Spinal cord (tissue), 10 donors: ENCODE data around the gene HDAC4. TPM values are rescaled to one million over a fixed set of nuclear protein-coding genes. Genes with fewer than 3 reads are reported as not detected.

Source experiments
- DNase-seq, 6 donors: peaks; one replicate each; pipeline versions ENCODE4 v3.0.0 to v3.0.0-alpha.2; 2013 to 2015; ENCODE audit warnings: low spot score in 6 of 6, low read depth in 4 of 6
- H3K27ac ChIP-seq: one replicate; pipeline ENCODE4 v1.5.1; 2013; ENCODE audit warnings: low read depth, low read length, control low read depth
- H3K27me3 ChIP-seq: one replicate; pipeline ENCODE4 v1.6.1; 2013; ENCODE audit warnings: low read length; ENCODE audit not compliant: control insufficient read depth, insufficient read depth
- H3K36me3 ChIP-seq: one replicate; pipeline ENCODE4 v1.6.1; 2013; ENCODE audit warnings: low read length; ENCODE audit not compliant: control insufficient read depth, insufficient read depth
- H3K4me1 ChIP-seq: one replicate; pipeline ENCODE4 v1.6.1; 2013; ENCODE audit warnings: low read length; ENCODE audit not compliant: control insufficient read depth, insufficient read depth
- H3K4me3 ChIP-seq: one replicate; pipeline ENCODE4 v1.5.1; 2013; ENCODE audit warnings: low read depth, low read length, control low read depth
- H3K9me3 ChIP-seq: one replicate; pipeline ENCODE4 v1.6.1; 2013; ENCODE audit warnings: low read length; ENCODE audit not compliant: control insufficient read depth, insufficient read depth
- WGBS: methylation state at CpG from one replicate; pipeline ENCODE4 v1.1.5; 2013; ENCODE audit warnings: missing lambda C conversion rate; ENCODE audit not compliant: insufficient coverage; 5-methylcytosine and 5-hydroxymethylcytosine counted together
- polyA plus RNA-seq, 2 donors: library from polyadenylated mRNA; unstranded; fragments of 120-200 nt; gene quantifications; one replicate each; pipeline ENCODE4 v1.2.1, GENCODE V29; 2013; ENCODE audit not compliant: insufficient read length in 2 of 2
- total RNA-seq, 2 donors: library from RNA; depleted of rRNA in 1 of 2; stranded (reverse); fragments of 120-200 nt in 1 of 2; fragments of >200 nt in 1 of 2; gene quantifications; one replicate each; pipeline versions ENCODE4 v1.2.3 to v1.2.4, GENCODE V29; 2013 to 2014
- donor health status: healthy.

Gene HDAC4
- total and polyA plus RNA-seq, 4 donors, result 20.7 to 35.3 (median 25.4) TPM

DNA sequence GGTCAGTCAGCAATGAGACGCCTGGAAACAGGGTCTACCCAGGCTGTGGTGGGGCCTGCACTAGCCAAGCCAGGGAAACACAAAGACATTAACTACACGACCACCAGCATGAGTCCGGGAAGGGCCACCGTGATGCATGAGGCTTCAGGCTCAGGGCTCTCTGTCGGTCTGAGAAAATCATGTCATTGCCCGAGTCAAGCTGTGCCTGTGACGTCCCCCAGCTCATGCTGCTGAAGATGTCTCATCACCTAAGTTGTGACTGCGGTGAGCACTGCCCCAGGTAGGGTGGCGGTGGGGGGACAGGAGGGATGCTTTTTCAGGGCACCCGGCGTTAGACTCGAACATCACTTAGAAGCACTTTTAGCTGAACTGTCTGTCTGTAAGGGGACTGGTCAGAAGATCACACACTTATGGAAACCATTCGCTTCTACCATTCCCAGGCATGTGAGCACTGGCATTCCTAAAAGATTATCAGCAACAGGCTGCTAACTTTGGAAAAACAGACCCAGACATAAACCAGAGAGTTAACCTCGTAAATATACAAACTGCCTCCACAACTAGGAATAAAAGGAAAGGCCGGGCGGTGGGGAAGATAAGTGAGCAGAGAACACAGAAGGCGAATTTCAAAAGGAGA is 234.5 kb downstream of the HDAC4 start:
- no peak for DNase-seq
- no peak overlapping the region for H3K4me3 ChIP-seq
- no peak overlapping the region for H3K27ac ChIP-seq
- peaks cover 20% of the 10 kb centered on the region for H3K4me1 ChIP-seq
- WGBS, result 86% methylated on average over 14 of the region's 17 CpGs
- peaks cover under 1% of the 10 kb centered on the region for H3K9me3 ChIP-seq
- H3K27me3 ChIP-seq, result no peaks in the 10 kb centered on the region
- peaks cover 51% of the 10 kb centered on the region for H3K36me3 ChIP-seq

DNA sequence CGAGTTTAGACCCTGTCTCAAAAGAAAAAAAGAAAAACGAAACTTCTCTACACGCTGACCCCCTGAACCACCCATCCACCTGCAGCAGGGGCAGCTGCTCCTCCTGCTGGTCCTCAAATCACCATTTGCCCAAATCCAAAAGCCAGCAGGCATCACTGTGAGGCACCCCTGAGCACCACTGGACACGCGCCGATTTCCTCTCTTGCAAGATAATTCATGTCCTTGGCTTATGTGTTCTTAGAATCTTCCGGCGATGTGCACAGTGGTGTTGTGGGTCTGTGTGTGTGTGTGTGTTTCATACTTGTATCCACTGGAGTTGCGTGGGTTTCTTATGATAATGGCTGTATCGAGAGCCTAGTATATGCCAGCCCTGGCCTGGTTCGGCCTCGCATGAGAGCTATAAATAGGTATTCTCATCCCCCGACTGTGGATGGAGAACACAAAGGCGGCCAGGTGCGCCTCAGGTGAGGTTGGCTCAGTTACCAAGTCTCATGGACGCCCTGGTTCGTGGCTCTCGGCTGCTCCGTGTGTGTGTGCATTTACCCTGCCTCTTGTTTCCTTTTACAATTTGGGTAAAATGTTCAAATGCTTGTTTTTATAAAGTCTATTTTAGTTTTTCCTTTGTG is 235.5 kb downstream of the HDAC4 start:
- H3K4me1 ChIP-seq, result peaks cover 20% of the 10 kb centered on the region
- no peak for DNase-seq
- no peaks in the 10 kb centered on the region for H3K27me3 ChIP-seq
- 97% methylated on average over 12 of the region's 19 CpGs for WGBS
- H3K4me3 ChIP-seq, result no peak overlapping the region
- H3K27ac ChIP-seq, result no peak overlapping the region
- H3K9me3 ChIP-seq, result no peaks in the 10 kb centered on the region
- peaks cover 56% of the 10 kb centered on the region for H3K36me3 ChIP-seq

GRCh38 chr2:239164335-239164871 is 236.4 kb downstream of the HDAC4 start:
- Histone ChIP-seq H3K4me1 (peaks cover 20% of the 10 kb centered on the region), H3K27ac (no peak overlapping the region), H3K36me3 (peaks cover 61% of the 10 kb centered on the region), H3K27me3 (no peaks in the 10 kb centered on the region), H3K4me3 (no peak overlapping the region), H3K9me3 (no peaks in the 10 kb centered on the region)
- WGBS, result 56% methylated on average over 12 of the region's 16 CpGs
- DNase-seq, result peak in 2 of 6 donors; percentile 54 to 61

GRCh38 chr2:239163688-239164334 is 237.0 kb downstream of the HDAC4 start:
- DNase-seq, result no peak
- H3K27me3 ChIP-seq, result no peaks in the 10 kb centered on the region
- no peaks in the 10 kb centered on the region for H3K9me3 ChIP-seq
- 76% methylated on average over 11 of the region's 20 CpGs for WGBS
- peaks cover 61% of the 10 kb centered on the region for H3K36me3 ChIP-seq
- H3K4me3 ChIP-seq, result no peak overlapping the region
- H3K4me1 ChIP-seq, result peaks cover 20% of the 10 kb centered on the region
- no peak overlapping the region for H3K27ac ChIP-seq

DNA sequence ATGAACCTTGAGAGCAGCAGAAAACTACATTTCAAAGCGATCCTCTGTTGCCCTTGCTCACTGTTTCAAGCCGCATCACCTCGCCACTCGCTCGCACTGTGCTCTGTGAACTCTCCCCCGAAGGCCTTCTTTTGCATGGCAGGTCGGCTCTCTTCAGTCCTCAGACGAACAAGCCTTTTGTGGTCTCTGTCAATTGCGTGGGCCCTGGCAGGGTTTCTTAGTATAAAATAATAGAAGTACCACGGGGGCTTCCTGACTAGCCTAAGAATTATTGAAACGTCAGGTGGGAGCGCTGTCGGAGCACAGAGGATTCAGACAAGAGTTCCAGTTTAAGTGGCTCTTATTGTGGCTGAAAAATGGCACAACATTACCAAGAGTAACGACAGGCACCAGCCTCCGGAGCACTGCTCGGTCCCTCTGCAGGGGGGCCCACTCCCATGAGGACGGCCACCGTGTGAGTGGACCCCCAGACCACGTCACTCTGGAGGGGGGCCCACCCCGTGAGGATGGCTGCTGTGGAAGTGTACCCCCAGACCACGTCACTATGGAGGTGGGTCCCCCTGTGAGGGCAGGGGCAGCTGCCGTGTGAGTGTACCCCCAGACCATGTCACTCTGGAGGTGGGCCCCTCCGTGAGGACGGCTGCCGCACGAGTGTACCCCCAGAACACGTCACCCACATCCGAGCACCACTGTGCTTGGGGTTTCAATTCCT is 237.7 kb downstream of the HDAC4 start:
- Histone ChIP-seq H3K27me3 (no peaks in the 10 kb centered on the region), H3K27ac (no peak overlapping the region), H3K9me3 (no peaks in the 10 kb centered on the region), H3K36me3 (peaks cover 61% of the 10 kb centered on the region), H3K4me1 (peaks cover 20% of the 10 kb centered on the region), H3K4me3 (no peak overlapping the region)
- peak in 2 of 6 donors; percentile 27 to 53 for DNase-seq
- 69% methylated on average over 28 of the region's 28 CpGs for WGBS

- Histone ChIP-seq H3K36me3 (peaks cover 64% of the 10 kb centered on the region), H3K27me3 (no peaks in the 10 kb centered on the region), H3K27ac (no peak overlapping the region), H3K9me3 (no peaks in the 10 kb centered on the region), H3K4me1 (peaks cover 20% of the 10 kb centered on the region), H3K4me3 (no peak overlapping the region)
- DNase-seq, result no peak
- WGBS, result 90% methylated on average over 20 of the region's 23 CpGs
Measured at GRCh38 chr2:239162141-239162821, 238.5 kb downstream of the HDAC4 start.

DNA sequence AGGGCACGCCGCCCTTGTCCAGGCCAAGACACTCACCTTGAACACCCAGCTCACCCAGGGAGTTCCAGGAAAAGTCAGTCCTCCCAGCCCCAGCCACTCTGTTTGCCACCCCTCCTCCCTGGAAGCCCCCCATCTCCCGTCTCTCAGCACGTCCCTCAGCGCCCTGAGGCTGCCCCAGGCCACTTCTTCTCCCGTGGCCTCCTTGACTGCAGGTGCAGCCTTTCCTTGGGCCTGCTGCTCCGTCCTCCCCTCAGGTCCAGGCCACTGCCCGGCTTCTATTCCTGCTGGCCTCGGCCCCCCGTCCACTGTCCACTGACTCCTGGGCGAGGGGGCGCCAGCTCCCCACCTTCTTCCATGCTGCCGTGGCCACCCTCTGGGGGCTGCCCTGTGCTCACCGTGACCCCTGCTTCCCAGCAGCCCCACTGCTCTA is 239.1 kb downstream of the HDAC4 start:
- DNase-seq, result no peak
- 95% methylated on average over 14 of the region's 14 CpGs for WGBS

GRCh38 chr2:239160226-239161143 is 240.3 kb downstream of the HDAC4 start:
- H3K4me1 ChIP-seq, result peaks cover 27% of the 10 kb centered on the region
- no peak overlapping the region for H3K27ac ChIP-seq
- no peaks in the 10 kb centered on the region for H3K9me3 ChIP-seq
- H3K27me3 ChIP-seq, result no peaks in the 10 kb centered on the region
- H3K36me3 ChIP-seq, result peaks cover 76% of the 10 kb centered on the region
- WGBS, result 92% methylated on average over 31 of the region's 32 CpGs
- no peak for DNase-seq
- no peak overlapping the region for H3K4me3 ChIP-seq

More for the DNA sequence above, 239.1 kb downstream of the HDAC4 start:
- no peak overlapping the region for H3K4me3 ChIP-seq
- peaks cover 64% of the 10 kb centered on the region for H3K36me3 ChIP-seq
- H3K27ac ChIP-seq, result no peak overlapping the region
- peaks cover 20% of the 10 kb centered on the region for H3K4me1 ChIP-seq
- H3K9me3 ChIP-seq, result no peaks in the 10 kb centered on the region
- H3K27me3 ChIP-seq, result no peaks in the 10 kb centered on the region
